ENCODE measurements around the gene CTBP2.

The CTBP2 gene

GRCh38 chr10:125158601-125159485, 1.5 kb downstream of the CTBP2 start:
- H3K27ac ChIP-seq (ENCODE audit: low read depth in 2 of 2, low read length in 2 of 2): peak overlapping the region; percentile 92 to 97
- no peaks in the 10 kb centered on the region for H3K27me3 ChIP-seq (ENCODE audit: control insufficient read depth in 2 of 2, insufficient read depth in 2 of 2, low read length in 2 of 2)
- peak overlapping the region; percentile 78 to 87 for H3K4me3 ChIP-seq (ENCODE audit: low read length in 2 of 2)
- no peaks in the 10 kb centered on the region for H3K9me3 ChIP-seq (ENCODE audit: control insufficient read depth in 2 of 2, low read length in 2 of 2)
- no peaks in the 10 kb centered on the region for H3K36me3 ChIP-seq (ENCODE audit: control insufficient read depth in 2 of 2, insufficient read depth in 2 of 2, low read length in 2 of 2)
- H3K9ac ChIP-seq (ENCODE audit: low read depth in 1 of 2, low read length in 2 of 2): peak overlapping the region; percentile 85 to 97
- H3K4me1 ChIP-seq (ENCODE audit: control insufficient read depth in 2 of 2, insufficient read depth in 2 of 2, low read length in 2 of 2): peaks cover 22 to 36% of the 10 kb centered on the region in 2 donors

- no peaks in the 10 kb centered on the region for H3K36me3 ChIP-seq (ENCODE audit: control insufficient read depth in 2 of 2, insufficient read depth in 2 of 2, low read length in 2 of 2)
- no peaks in the 10 kb centered on the region for H3K9me3 ChIP-seq (ENCODE audit: control insufficient read depth in 2 of 2, low read length in 2 of 2)
- peaks cover 28 to 42% of the 10 kb centered on the region in 2 donors for H3K4me1 ChIP-seq (ENCODE audit: control insufficient read depth in 2 of 2, insufficient read depth in 2 of 2, low read length in 2 of 2)
- H3K27me3 ChIP-seq (ENCODE audit: control insufficient read depth in 2 of 2, insufficient read depth in 2 of 2, low read length in 2 of 2): no peaks in the 10 kb centered on the region
- peak overlapping the region; percentile 78 to 87 for H3K4me3 ChIP-seq (ENCODE audit: low read length in 2 of 2)
- H3K9ac ChIP-seq (ENCODE audit: low read depth in 1 of 2, low read length in 2 of 2): peak overlapping the region; percentile 85 to 97
- H3K27ac ChIP-seq (ENCODE audit: low read depth in 2 of 2, low read length in 2 of 2): peak overlapping the region; percentile 91 to 97
Measured at GRCh38 chr10:125158275-125158600, 2.1 kb downstream of the CTBP2 start.

- Histone ChIP-seq H3K9me3 (ENCODE audit: control insufficient read depth in 2 of 2, low read length in 2 of 2) (no peaks in the 10 kb centered on the region), H3K27me3 (ENCODE audit: control insufficient read depth in 2 of 2, insufficient read depth in 2 of 2, low read length in 2 of 2) (no peaks in the 10 kb centered on the region), H3K27ac (ENCODE audit: low read depth in 2 of 2, low read length in 2 of 2) (peak overlapping the region; percentile 91 to 97), H3K4me3 (ENCODE audit: low read length in 2 of 2) (peak overlapping the region; percentile 78 to 87), H3K9ac (ENCODE audit: low read depth in 1 of 2, low read length in 2 of 2) (peak overlapping the region; percentile 85 to 97), H3K4me1 (ENCODE audit: control insufficient read depth in 2 of 2, insufficient read depth in 2 of 2, low read length in 2 of 2) (peaks cover 35 to 49% of the 10 kb centered on the region in 2 donors), H3K36me3 (ENCODE audit: control insufficient read depth in 2 of 2, insufficient read depth in 2 of 2, low read length in 2 of 2) (no peaks in the 10 kb centered on the region)
Measured at GRCh38 chr10:125157505-125157904, 2.9 kb downstream of the CTBP2 start.

DNA sequence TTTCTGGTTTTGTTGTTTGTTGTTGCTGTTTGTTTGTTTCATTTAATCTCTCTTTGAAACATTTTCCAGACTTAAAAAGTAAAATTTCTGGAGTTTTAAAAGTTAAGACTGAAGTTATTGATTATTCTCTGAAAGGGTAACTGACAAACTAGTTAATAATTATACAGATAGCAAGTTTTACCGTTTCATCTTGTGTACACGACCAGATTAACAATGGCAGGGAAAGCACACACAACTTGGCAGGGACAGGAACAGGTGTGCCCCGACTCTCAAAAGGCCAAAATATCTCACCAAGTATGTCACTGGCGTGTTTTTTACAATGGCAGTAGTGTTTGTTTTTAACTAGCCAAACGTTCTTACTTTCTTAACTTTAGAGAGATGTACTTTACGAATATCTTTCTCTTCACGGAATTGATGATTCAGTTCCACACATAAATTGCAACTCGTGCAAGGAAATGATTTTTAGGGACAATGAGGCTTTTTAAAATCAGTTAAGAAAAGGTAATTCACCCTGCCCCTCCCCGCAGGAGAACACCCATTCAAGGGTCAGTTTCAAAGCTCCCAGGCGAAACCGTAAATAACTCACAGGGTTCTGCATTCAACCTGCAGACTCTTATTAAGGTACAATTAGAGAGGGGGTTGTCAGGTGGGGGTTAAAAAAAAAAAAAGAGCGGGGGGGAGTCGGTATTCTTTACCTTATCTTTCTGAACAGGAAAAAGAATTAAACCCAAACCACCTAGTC, 3.5 kb downstream of the CTBP2 start:
- peak overlapping the region; percentile 91 to 97 for H3K27ac ChIP-seq (ENCODE audit: low read depth in 2 of 2, low read length in 2 of 2)
- no peaks in the 10 kb centered on the region for H3K9me3 ChIP-seq (ENCODE audit: control insufficient read depth in 2 of 2, low read length in 2 of 2)
- H3K4me3 ChIP-seq (ENCODE audit: low read length in 2 of 2): peak overlapping the region; percentile 78 to 87
- peak overlapping the region; percentile 85 to 97 for H3K9ac ChIP-seq (ENCODE audit: low read depth in 1 of 2, low read length in 2 of 2)
- peaks cover 34 to 50% of the 10 kb centered on the region in 2 donors for H3K4me1 ChIP-seq (ENCODE audit: control insufficient read depth in 2 of 2, insufficient read depth in 2 of 2, low read length in 2 of 2)
- H3K36me3 ChIP-seq (ENCODE audit: control insufficient read depth in 2 of 2, insufficient read depth in 2 of 2, low read length in 2 of 2): no peaks in the 10 kb centered on the region
- no peaks in the 10 kb centered on the region for H3K27me3 ChIP-seq (ENCODE audit: control insufficient read depth in 2 of 2, insufficient read depth in 2 of 2, low read length in 2 of 2)

GRCh38 chr10:125156196-125156595, 4.2 kb downstream of the CTBP2 start:
- H3K9ac ChIP-seq (ENCODE audit: low read depth in 1 of 2, low read length in 2 of 2): peak overlapping the region; percentile 28 to 97
- H3K4me3 ChIP-seq (ENCODE audit: low read length in 2 of 2): no peak overlapping the region
- H3K36me3 ChIP-seq (ENCODE audit: control insufficient read depth in 2 of 2, insufficient read depth in 2 of 2, low read length in 2 of 2): no peaks in the 10 kb centered on the region
- H3K9me3 ChIP-seq (ENCODE audit: control insufficient read depth in 2 of 2, low read length in 2 of 2): no peaks in the 10 kb centered on the region
- H3K27me3 ChIP-seq (ENCODE audit: control insufficient read depth in 2 of 2, insufficient read depth in 2 of 2, low read length in 2 of 2): no peaks in the 10 kb centered on the region
- H3K27ac ChIP-seq (ENCODE audit: low read depth in 2 of 2, low read length in 2 of 2): peak overlapping the region; percentile 91 to 97
- H3K4me1 ChIP-seq (ENCODE audit: control insufficient read depth in 2 of 2, insufficient read depth in 2 of 2, low read length in 2 of 2): peaks cover 35 to 54% of the 10 kb centered on the region in 2 donors

GRCh38 chr10:125155101-125155500, 5.3 kb downstream of the CTBP2 start:
- Histone ChIP-seq H3K9ac (ENCODE audit: low read depth in 1 of 2, low read length in 2 of 2) (peak overlapping the region; percentile 10 to 65), H3K4me1 (ENCODE audit: control insufficient read depth in 2 of 2, insufficient read depth in 2 of 2, low read length in 2 of 2) (peaks cover 43 to 64% of the 10 kb centered on the region in 2 donors), H3K27ac (ENCODE audit: low read depth in 2 of 2, low read length in 2 of 2) (peak overlapping the region; percentile 95 to 97), H3K36me3 (ENCODE audit: control insufficient read depth in 2 of 2, insufficient read depth in 2 of 2, low read length in 2 of 2) (no peaks in the 10 kb centered on the region), H3K4me3 (ENCODE audit: low read length in 2 of 2) (peak overlapping the region; percentile 23 to 27), H3K27me3 (ENCODE audit: control insufficient read depth in 2 of 2, insufficient read depth in 2 of 2, low read length in 2 of 2) (no peaks in the 10 kb centered on the region), H3K9me3 (ENCODE audit: control insufficient read depth in 2 of 2, low read length in 2 of 2) (no peaks in the 10 kb centered on the region)

- H3K4me1 ChIP-seq (ENCODE audit: control insufficient read depth in 2 of 2, insufficient read depth in 2 of 2, low read length in 2 of 2): peaks cover 48 to 70% of the 10 kb centered on the region in 2 donors
- H3K27me3 ChIP-seq (ENCODE audit: control insufficient read depth in 2 of 2, insufficient read depth in 2 of 2, low read length in 2 of 2): no peaks in the 10 kb centered on the region
- H3K9ac ChIP-seq (ENCODE audit: low read depth in 1 of 2, low read length in 2 of 2): peak overlapping the region; percentile 10 to 65
- H3K27ac ChIP-seq (ENCODE audit: low read depth in 2 of 2, low read length in 2 of 2): peak overlapping the region; percentile 95 to 97
- no peaks in the 10 kb centered on the region for H3K36me3 ChIP-seq (ENCODE audit: control insufficient read depth in 2 of 2, insufficient read depth in 2 of 2, low read length in 2 of 2)
- no peaks in the 10 kb centered on the region for H3K9me3 ChIP-seq (ENCODE audit: control insufficient read depth in 2 of 2, low read length in 2 of 2)
- peak overlapping the region in 1 of 2 donors; percentile 23 for H3K4me3 ChIP-seq (ENCODE audit: low read length in 2 of 2)
Measured at GRCh38 chr10:125154529-125154928, 5.8 kb downstream of the CTBP2 start.

- Histone ChIP-seq H3K9me3 (ENCODE audit: control insufficient read depth in 2 of 2, low read length in 2 of 2) (no peaks in the 10 kb centered on the region), H3K36me3 (ENCODE audit: control insufficient read depth in 2 of 2, insufficient read depth in 2 of 2, low read length in 2 of 2) (no peaks in the 10 kb centered on the region), H3K27me3 (ENCODE audit: control insufficient read depth in 2 of 2, insufficient read depth in 2 of 2, low read length in 2 of 2) (no peaks in the 10 kb centered on the region), H3K27ac (ENCODE audit: low read depth in 2 of 2, low read length in 2 of 2) (peak overlapping the region; percentile 95 to 97), H3K9ac (ENCODE audit: low read depth in 1 of 2, low read length in 2 of 2) (peak overlapping the region; percentile 26 to 78), H3K4me1 (ENCODE audit: control insufficient read depth in 2 of 2, insufficient read depth in 2 of 2, low read length in 2 of 2) (peaks cover 54 to 76% of the 10 kb centered on the region in 2 donors), H3K4me3 (ENCODE audit: low read length in 2 of 2) (peak overlapping the region in 1 of 2 donors; percentile 66)
Measured at GRCh38 chr10:125153703-125154490, 6.5 kb downstream of the CTBP2 start.

- no peaks in the 10 kb centered on the region for H3K9me3 ChIP-seq (ENCODE audit: control insufficient read depth in 2 of 2, low read length in 2 of 2)
- peak overlapping the region; percentile 78 to 80 for H3K9ac ChIP-seq (ENCODE audit: low read depth in 1 of 2, low read length in 2 of 2)
- peak overlapping the region; percentile 58 to 66 for H3K4me3 ChIP-seq (ENCODE audit: low read length in 2 of 2)
- no peaks in the 10 kb centered on the region for H3K36me3 ChIP-seq (ENCODE audit: control insufficient read depth in 2 of 2, insufficient read depth in 2 of 2, low read length in 2 of 2)
- peak overlapping the region; percentile 95 to 97 for H3K27ac ChIP-seq (ENCODE audit: low read depth in 2 of 2, low read length in 2 of 2)
- H3K27me3 ChIP-seq (ENCODE audit: control insufficient read depth in 2 of 2, insufficient read depth in 2 of 2, low read length in 2 of 2): no peaks in the 10 kb centered on the region
- H3K4me1 ChIP-seq (ENCODE audit: control insufficient read depth in 2 of 2, insufficient read depth in 2 of 2, low read length in 2 of 2): peaks cover 64 to 88% of the 10 kb centered on the region in 2 donors
Measured at GRCh38 chr10:125152450-125153368, 7.7 kb downstream of the CTBP2 start.

All from mucosa of rectum (tissue), 2 donors.